Hepatocyte (in vitro differentiated cells): Measurements from ENCODE around the gene UBAP1. TPM values are rescaled to one million over a fixed set of nuclear protein-coding genes. Genes with fewer than 3 reads are reported as not detected.
A peak's percentile ranks its signal among the peaks of the same experiment; 100 is the strongest.

Source experiments
- DNase-seq: peaks from one replicate; pipeline ENCODE4 v3.0.0-alpha.2; 2016; ENCODE audit warnings: low spot score
- H2AFZ ChIP-seq: fragments of 200-600 bp; sonication (generic); 2 replicates; pipeline ENCODE4 v1.6.0; 2016; ENCODE audit warnings: antibody characterized with exemption, mild to moderate bottlenecking
- H3K27ac ChIP-seq: fragments of 200-600 bp; sonication (generic); 2 replicates; pipeline ENCODE4 v1.5.1; 2016; ENCODE audit warnings: mild to moderate bottlenecking
- H3K27me3 ChIP-seq: fragments of 200-600 bp; sonication (generic); 2 replicates; pipeline ENCODE4 v1.6.1; 2016
- H3K36me3 ChIP-seq: fragments of 200-600 bp; sonication (generic); replicated peaks from 2 replicates; pipeline ENCODE4 v1.5.1; 2016; ENCODE audit warnings: low read depth; ENCODE audit not compliant: insufficient read depth
- H3K4me1 ChIP-seq: fragments of 200-600 bp; sonication (generic); 2 replicates; pipeline ENCODE4 v1.5.1; 2016; ENCODE audit warnings: mild to moderate bottlenecking, moderate library complexity; ENCODE audit not compliant: insufficient read depth
- H3K4me2 ChIP-seq: fragments of 200-600 bp; sonication (generic); 2 replicates; pipeline ENCODE4 v1.6.0; 2016
- H3K4me3 ChIP-seq: fragments of 200-600 bp; sonication (generic); 2 replicates; pipeline ENCODE4 v1.5.1; 2016; ENCODE audit warnings: mild to moderate bottlenecking
- H3K79me2 ChIP-seq: fragments of 200-600 bp; sonication (generic); 2 replicates; pipeline ENCODE4 v1.6.0; 2017; ENCODE audit warnings: mild to moderate bottlenecking
- H3K9me2 ChIP-seq: fragments of 200-600 bp; sonication (generic); replicated peaks from 2 replicates; pipeline ENCODE4 v1.6.0; 2017; ENCODE audit warnings: mild to moderate bottlenecking; ENCODE audit not compliant: insufficient read depth
- H3K9me3 ChIP-seq: fragments of 200-600 bp; sonication (generic); 2 replicates; pipeline ENCODE4 v1.5.1; 2016; ENCODE audit warnings: low read depth, mild to moderate bottlenecking
- H4K20me1 ChIP-seq: fragments of 200-600 bp; sonication (generic); 2 replicates; pipeline ENCODE4 v1.6.0; 2016; ENCODE audit warnings: mild to moderate bottlenecking; ENCODE audit not compliant: insufficient read depth, poor library complexity, severe bottlenecking
- EZH2 ChIP-seq: fragments of 200-600 bp; sonication (generic); IDR thresholded peaks from 2 replicates; pipeline ENCODE4 v1.6.1; 2016; ENCODE audit warnings: antibody characterized with exemption, mild to moderate bottlenecking, borderline replicate concordance
- EZH2phosphoT487 ChIP-seq: fragments of 200-600 bp; sonication (generic); IDR thresholded peaks from one replicate; pipeline ENCODE4 v1.6.1; 2018; ENCODE audit warnings: antibody characterized with exemption, mild to moderate bottlenecking, low read depth, moderate library complexity; ENCODE audit not compliant: unreplicated experiment, severe bottlenecking
- WGBS: methylation state at CpG from one replicate; pipeline ENCODE4 v1.1.6; 2016; ENCODE audit warnings: low lambda C conversion rate; ENCODE audit errors: missing lambda C conversion rate; 5-methylcytosine and 5-hydroxymethylcytosine counted together
- polyA plus RNA-seq: library from polyadenylated mRNA; unstranded; fragments of >200 nt; fragmentation: Nextera tagmentation; extraction: Ambion mirVana; gene quantifications from 2 replicates; pipeline ENCODE4 v1.2.1, GENCODE V29; 2016
- total RNA-seq: library from RNA; depleted of rRNA; stranded (reverse); fragments of >200 nt; gene quantifications from 2 replicates; pipeline ENCODE4 v1.2.3, GENCODE V29; 2014
- TF ChIP-seq, protein P1 (sequence below): fragments of 200-600 bp; sonication (generic); IDR thresholded peaks from 2 replicates; pipeline ENCODE4 v1.5.1; 2016; ENCODE audit warnings: antibody characterized with exemption, mild to moderate bottlenecking; ENCODE audit not compliant: poor library complexity

Gene UBAP1
- total and polyA plus RNA-seq, 2 experiments from 2014 or later: 38.0 to 49.7 TPM

DNA sequence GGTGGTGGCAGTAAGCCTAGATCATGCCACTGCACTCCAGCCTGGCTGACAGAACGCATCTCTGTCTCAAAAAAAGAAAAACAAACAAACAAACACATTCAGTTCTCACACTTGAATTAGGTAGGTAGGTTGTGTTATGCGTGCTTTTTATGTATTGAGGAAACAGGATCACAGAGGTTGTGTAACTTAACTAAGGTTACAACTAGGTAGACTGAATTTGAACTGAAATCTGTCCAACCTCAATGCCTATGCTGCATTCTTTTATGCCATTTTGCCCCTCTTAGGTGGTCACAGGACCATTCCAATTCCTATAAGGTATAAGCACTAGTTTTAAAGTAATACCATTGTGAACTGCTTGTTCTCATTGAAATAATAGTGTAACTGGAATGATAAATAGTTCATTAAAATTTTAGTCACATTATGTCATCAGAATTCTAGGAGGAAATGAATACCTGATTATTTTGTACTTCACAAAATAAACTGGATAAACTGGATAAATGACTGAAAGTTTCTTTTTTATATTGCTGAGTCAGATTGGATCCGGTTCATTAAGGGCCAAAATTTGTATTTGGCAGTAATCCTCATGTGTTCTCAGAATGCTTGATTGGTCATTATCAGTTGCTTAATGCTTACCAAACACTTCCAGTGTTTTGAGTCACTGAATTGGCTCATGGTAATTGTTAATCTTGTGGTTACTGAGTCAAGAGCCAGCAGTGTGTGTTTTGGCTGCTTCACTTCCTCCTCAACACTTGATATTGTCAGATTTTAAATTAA, 7.1 kb downstream of the UBAP1 start:
- Histone ChIP-seq H3K27me3 (no peaks in the 10 kb centered on the region), H2AFZ (no peak overlapping the region), H3K4me1 (peaks cover 16% of the 10 kb centered on the region), H3K4me2 (no peak overlapping the region), H3K9me2 (no peaks in the 10 kb centered on the region), H3K9me3 (no peaks in the 10 kb centered on the region), H4K20me1 (peaks cover 86% of the 10 kb centered on the region), H3K27ac (peak overlapping the region; percentile 59), H3K36me3 (no peaks in the 10 kb centered on the region), H3K4me3 (no peak overlapping the region), H3K79me2 (peaks cover 99% of the 10 kb centered on the region)
- DNase-seq: peak; percentile 38
- no peak for TF ChIP-seq EZH2
- TF ChIP-seq EZH2phosphoT487: no peak
- TF ChIP-seq, protein P1, sequence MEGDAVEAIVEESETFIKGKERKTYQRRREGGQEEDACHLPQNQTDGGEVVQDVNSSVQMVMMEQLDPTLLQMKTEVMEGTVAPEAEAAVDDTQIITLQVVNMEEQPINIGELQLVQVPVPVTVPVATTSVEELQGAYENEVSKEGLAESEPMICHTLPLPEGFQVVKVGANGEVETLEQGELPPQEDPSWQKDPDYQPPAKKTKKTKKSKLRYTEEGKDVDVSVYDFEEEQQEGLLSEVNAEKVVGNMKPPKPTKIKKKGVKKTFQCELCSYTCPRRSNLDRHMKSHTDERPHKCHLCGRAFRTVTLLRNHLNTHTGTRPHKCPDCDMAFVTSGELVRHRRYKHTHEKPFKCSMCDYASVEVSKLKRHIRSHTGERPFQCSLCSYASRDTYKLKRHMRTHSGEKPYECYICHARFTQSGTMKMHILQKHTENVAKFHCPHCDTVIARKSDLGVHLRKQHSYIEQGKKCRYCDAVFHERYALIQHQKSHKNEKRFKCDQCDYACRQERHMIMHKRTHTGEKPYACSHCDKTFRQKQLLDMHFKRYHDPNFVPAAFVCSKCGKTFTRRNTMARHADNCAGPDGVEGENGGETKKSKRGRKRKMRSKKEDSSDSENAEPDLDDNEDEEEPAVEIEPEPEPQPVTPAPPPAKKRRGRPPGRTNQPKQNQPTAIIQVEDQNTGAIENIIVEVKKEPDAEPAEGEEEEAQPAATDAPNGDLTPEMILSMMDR: no peak
- 73% methylated on average over 3 of the region's 3 CpGs for WGBS

- Histone ChIP-seq H2AFZ (no peak overlapping the region), H3K9me2 (no peaks in the 10 kb centered on the region), H3K4me3 (no peak overlapping the region), H3K4me2 (peak overlapping the region; percentile 28), H3K27ac (peak overlapping the region; percentile 12), H3K27me3 (no peaks in the 10 kb centered on the region), H4K20me1 (peaks cover 89% of the 10 kb centered on the region), H3K4me1 (peaks cover 28% of the 10 kb centered on the region), H3K79me2 (peaks cover 99% of the 10 kb centered on the region), H3K9me3 (no peaks in the 10 kb centered on the region), H3K36me3 (no peaks in the 10 kb centered on the region)
- 96% methylated on average over 1 of the region's 1 CpG for WGBS
- TF ChIP-seq EZH2phosphoT487: no peak
- TF ChIP-seq, protein P1: no peak
- no peak for TF ChIP-seq EZH2
- no peak for DNase-seq
Measured at GRCh38 chr9:34187891-34188240, 9.0 kb downstream of the UBAP1 start.

- Histone ChIP-seq H3K4me1 (peaks cover 24% of the 10 kb centered on the region), H3K9me3 (peaks cover under 1% of the 10 kb centered on the region), H3K9me2 (no peaks in the 10 kb centered on the region), H3K27me3 (no peaks in the 10 kb centered on the region), H2AFZ (no peak overlapping the region), H3K4me3 (no peak overlapping the region), H3K4me2 (peak overlapping the region; percentile 15), H3K27ac (peak overlapping the region; percentile 34), H3K36me3 (no peaks in the 10 kb centered on the region), H4K20me1 (peaks cover 90% of the 10 kb centered on the region), H3K79me2 (peaks cover 100% of the 10 kb centered on the region)
- no peak for TF ChIP-seq EZH2phosphoT487
- no peak for TF ChIP-seq EZH2
- TF ChIP-seq, protein P1: peak; percentile 43
- peak; percentile 31 for DNase-seq
- WGBS: 43% methylated on average over 5 of the region's 5 CpGs
Measured at GRCh38 chr9:34190996-34191892, 12.4 kb downstream of the UBAP1 start.
